Activated T-helper 1 cell treated with anti-CD3 and anti-CD28 coated beads, Interleukin-12 subunit alpha, Interleukin-12 subunit beta, Interleukin-2, Interleukin-4 antibody, amounts not matched to agents 30 ng/mL and 10 ng/mL and 1 ng/mL, durations not matched to agents 14 hours and 24 hours and 36 hours (primary cell): ENCODE data around the gene DDX43. TPM values are rescaled to one million over a fixed set of nuclear protein-coding genes. Genes with fewer than 3 reads are reported as not detected.

Experiments
- DNase-seq: peaks from one replicate; pipeline ENCODE4 v3.0.0; 2021; ENCODE audit warnings: low spot score
- H3K27ac Mint-ChIP-seq: one replicate; pipeline ENCODE4 v1.8.0; 2021; ENCODE audit warnings: mild to moderate bottlenecking, mixed read lengths
- H3K27me3 Mint-ChIP-seq: one replicate; pipeline ENCODE4 v1.8.0; 2022; ENCODE audit warnings: mild to moderate bottlenecking, moderate library complexity, mixed read lengths; ENCODE audit not compliant: insufficient read depth
- H3K36me3 Mint-ChIP-seq: one replicate; pipeline ENCODE4 v1.8.0; 2021; ENCODE audit warnings: low read depth, mixed read lengths
- H3K4me1 Mint-ChIP-seq: one replicate; pipeline ENCODE4 v1.8.0; 2021; ENCODE audit warnings: low read depth, mixed read lengths
- H3K4me3 Mint-ChIP-seq: one replicate; pipeline ENCODE4 v1.8.0; 2021; ENCODE audit warnings: mild to moderate bottlenecking, moderate library complexity, mixed read lengths
- H3K9me3 Mint-ChIP-seq: one replicate; pipeline ENCODE4 v1.8.0; 2021; ENCODE audit warnings: mixed read lengths
- intact Hi-C: fragments of 100-400 bp; cut with micrococcal nuclease; formaldehyde crosslinking; loops from one replicate; pipeline ENCODE4 v1.15.1; 2024
- total RNA-seq: library from RNA; stranded (reverse); gene quantifications from 2 replicates; pipeline ENCODE4 v1.2.3, GENCODE V29; 2022

Gene DDX43
- total RNA-seq, 1 donor from 2014 or later: 0.44 TPM

- intact Hi-C loops: loop anchor here (2.0 to 5.0 kb wide), 2 partner anchors 121 to 152 kb away; no protein-coding TSS in a partner anchor
- H3K9me3 Mint-ChIP-seq: no peaks in the 10 kb centered on the region
- no peak for DNase-seq
- H3K36me3 Mint-ChIP-seq: peaks cover 17% of the 10 kb centered on the region
- H3K27ac Mint-ChIP-seq: peak overlapping the region; percentile 86
- peak overlapping the region; percentile 68 for H3K4me3 Mint-ChIP-seq
- peaks cover 53% of the 10 kb centered on the region for H3K4me1 Mint-ChIP-seq
- H3K27me3 Mint-ChIP-seq: no peaks in the 10 kb centered on the region
Measured at GRCh38 chr6:73460056-73460455, 65.4 kb downstream of the DDX43 start.

GRCh38 chr6:73461537-73462350 lies 67.1 kb downstream of the DDX43 start, which contains the start of gene MTO1:
Gene MTO1, plus strand, starts transcription at chr6:73461737. Its CDS starts 118 bp downstream, at chr6:73461855.
- intact Hi-C loops: loop anchor here (1.0 to 5.0 kb wide), 6 partner anchors 9 to 192 kb away; partner anchors contain the start of genes CGAS and SLC17A5
- Mint-ChIP-seq H3K4me1 (peaks cover 54% of the 10 kb centered on the region), H3K27ac (peak within 1 kb of the TSS; percentile 100), H3K27me3 (no peaks in the 10 kb centered on the region), H3K36me3 (peaks cover 23% of the 10 kb centered on the region), H3K4me3 (peak within 1 kb of the TSS; percentile 100), H3K9me3 (no peaks in the 10 kb centered on the region)
- peak; percentile 74 for DNase-seq

Other genes with a start within 250 kb of the DDX43 start
- gene KHDC1L, start 169.3 kb upstream of the DDX43 start, total RNA-seq: not detected in 2 replicates
- 4.8 and 6.4 TPM in 2 replicates for gene KHDC1, start 131.6 kb upstream of the DDX43 start, total RNA-seq
- not detected in 2 replicates for gene DPPA5, start 40.6 kb upstream of the DDX43 start, total RNA-seq
- gene KHDC3L, start 32.2 kb upstream of the DDX43 start, total RNA-seq: not detected in 2 replicates
- 1.2 TPM in 1 of 2 replicates, not detected in the other for gene OOEP, start 24.9 kb upstream of the DDX43 start, total RNA-seq
- gene CGAS, start 57.5 kb downstream of the DDX43 start, total RNA-seq: 47.6 and 51.1 TPM in 2 replicates
- gene MTO1, start 66.9 kb downstream of the DDX43 start, total RNA-seq: 33.3 and 45.8 TPM in 2 replicates
- gene EEF1A1, start 126.2 kb downstream of the DDX43 start, total RNA-seq: 8,439 and 8,694 TPM in 2 replicates